DMS114 treated with DMSO at 0.1 percent for 48 hours (cell line): Measurements from ENCODE around the gene ZNF804B.

Experiments
- DNase-seq: peaks from one replicate; lab custom pipeline; 2025; ENCODE audit not compliant: unreplicated experiment; lab: John Stamatoyannopoulos, UW

Gene ZNF804B

DNA sequence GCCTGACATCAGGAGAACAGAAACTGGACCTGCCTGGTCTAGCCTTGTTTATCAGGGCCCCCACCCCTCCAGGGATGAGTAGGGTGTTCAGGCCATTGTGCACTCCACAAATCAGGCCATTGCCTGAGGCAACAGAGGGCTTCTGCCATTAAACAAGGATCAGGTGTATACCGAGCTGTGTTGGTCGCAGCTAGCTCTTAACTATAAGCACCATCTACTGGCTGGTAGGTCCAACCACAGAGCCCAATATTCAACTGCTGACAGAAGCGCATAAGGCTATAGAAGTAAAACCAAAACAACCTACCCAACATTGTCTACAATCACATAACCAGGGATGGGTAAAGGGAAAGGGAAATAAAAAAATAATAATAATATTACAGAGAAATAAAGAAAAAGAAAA is 487.7 kb downstream of the ZNF804B start:
- DNase-seq: no peak

DNA sequence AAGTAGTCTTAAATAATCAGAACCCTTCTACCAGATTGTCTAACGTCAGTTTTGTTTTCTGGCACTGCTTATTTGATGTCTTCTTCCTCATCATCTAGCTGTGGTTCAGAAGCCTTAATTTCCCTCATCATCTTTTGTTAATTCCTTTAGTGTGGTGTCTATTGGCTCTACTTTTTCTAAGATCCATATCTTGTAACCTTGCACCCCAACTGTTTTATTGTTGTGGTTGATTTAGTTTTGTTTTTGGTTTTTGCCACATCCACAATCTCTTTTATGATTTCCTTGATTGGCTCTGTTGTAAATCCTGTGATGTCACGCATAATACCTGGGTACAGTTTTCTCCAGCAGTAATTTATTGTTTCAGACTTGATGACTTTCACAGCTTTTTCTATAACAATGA is 499.6 kb downstream of the ZNF804B start:
- no peak for DNase-seq

DNA sequence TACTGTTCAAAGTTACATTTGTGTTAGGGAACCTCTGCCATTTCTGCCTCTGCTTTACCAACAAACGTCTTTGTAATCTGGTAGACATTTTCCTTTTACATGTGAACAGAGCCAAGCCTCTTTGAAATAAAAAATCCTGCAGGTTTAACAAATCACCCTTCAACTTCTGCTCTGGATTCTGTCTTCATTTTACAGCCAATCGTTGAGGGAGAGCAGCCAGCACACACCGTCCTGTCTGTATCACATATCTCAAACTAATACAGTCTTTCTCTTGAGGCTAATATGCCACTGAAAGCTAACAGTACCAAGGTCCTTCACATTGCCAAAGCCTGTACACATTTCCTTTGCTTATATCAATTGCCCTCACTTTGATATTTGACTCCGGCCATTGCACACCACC is 504.6 kb downstream of the ZNF804B start:
- no peak for DNase-seq

- no peak for DNase-seq
Observed at GRCh38 chr7:89265631-89266030, 506.1 kb downstream of the ZNF804B start.

GRCh38 chr7:89283302-89283701 is 523.8 kb downstream of the ZNF804B start:
- no peak for DNase-seq

DNA sequence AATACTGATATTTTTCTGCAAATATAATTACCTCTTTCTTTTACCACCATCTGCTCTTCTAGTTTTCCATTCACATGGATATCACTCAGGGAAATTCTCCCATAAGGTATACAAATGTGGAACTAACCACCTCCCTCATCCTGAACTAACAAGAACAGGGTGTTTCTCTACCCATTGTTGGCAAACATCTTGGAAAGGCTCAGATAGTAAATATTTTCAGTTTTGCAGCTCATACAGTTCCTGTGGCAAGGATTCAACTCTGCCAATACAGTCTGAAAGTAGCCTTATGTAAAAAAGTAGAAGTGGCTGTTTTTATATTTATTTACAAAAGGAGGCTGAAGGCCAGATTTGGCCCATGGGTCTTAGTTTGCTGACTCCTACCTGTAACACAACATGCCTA is 549.0 kb downstream of the ZNF804B start:
- no peak for DNase-seq

DNA sequence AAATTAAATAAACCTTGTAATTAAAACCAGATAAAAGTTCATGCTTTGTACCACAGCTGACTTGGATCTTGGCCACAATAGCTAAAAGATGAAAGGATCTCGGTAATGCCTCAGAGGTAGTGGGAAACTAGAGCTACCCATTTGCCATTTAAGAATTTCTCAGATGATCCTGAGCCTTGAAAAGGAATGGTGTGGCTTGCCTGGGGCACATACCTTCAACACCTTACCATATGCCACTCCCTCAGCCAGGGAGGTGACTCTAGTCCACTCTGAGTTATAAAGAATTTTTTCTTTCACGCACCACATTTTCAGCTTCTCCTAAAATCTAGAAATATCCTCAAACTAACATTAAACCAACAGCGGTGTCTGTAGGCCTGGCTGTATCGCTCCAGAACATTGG is 552.4 kb downstream of the ZNF804B start:
- DNase-seq: no peak

DNA sequence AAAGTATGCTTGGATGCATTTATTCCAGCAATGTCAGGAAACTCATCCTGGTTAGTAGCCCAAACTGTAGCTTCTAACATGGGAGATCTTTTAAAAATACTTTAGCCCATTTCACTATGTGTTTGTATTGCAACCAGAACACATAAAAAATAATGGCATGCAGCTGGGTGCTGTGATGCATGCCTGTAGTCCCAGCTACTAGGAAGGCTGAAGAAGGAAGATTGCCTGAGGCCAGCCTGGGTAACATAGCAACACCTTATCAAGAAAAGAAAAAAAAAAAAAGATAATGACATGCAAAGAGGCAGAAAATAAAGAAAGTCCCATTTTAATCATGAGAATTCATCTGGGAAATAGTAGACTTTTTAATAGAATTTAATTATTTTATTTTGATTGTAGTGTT is 553.1 kb downstream of the ZNF804B start:
- no peak for DNase-seq

DNA sequence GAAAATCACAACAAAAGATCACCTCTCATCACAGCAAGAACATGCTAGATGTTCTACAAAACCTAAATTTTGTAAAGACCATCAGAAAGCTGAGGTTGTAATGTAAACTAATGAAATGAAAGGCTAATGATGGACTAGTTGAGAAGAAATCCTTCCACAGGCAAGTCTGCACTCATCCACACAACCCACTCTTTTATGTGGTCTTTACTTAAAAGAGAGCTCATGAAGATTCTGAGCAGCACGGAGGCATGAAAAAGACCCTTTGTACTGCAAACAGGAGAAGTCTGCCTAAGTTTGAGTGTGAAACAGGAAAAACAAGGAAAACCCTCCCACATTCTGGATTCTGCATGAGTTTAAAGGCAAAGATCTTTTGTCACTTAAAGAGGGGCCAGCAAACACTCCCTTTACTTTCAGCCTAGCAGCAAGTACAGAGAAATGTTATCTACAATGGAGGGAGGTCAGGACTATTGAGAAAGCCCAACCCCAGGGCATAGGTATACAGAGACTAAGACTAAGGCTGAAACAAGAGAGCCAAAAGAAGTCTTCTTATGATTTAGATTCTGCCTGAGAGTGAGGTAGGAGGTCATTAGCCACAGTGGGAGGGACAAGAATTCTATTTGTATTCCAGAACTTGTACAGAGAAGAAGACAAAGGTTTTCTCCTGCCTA is 557.2 kb downstream of the ZNF804B start:
- DNase-seq: no peak

DNA sequence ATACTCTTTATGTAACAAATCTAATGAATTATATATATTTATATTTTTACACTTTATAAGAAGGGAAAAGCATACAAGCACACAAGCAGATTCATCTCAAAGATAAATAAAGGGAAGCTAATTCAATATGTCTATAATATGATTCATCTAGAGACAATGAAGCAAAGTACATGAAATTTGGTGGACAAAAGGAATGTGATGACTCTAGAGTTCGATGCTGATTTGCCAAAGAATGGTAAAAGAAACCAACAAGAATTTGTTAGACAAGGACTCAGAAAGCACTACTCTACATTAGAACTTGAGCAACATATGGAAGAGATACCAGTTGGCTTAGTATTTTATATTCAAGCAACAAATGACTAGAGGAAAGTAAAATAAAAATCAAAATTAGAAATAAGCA is 572.5 kb downstream of the ZNF804B start:
- DNase-seq: no peak

DNA sequence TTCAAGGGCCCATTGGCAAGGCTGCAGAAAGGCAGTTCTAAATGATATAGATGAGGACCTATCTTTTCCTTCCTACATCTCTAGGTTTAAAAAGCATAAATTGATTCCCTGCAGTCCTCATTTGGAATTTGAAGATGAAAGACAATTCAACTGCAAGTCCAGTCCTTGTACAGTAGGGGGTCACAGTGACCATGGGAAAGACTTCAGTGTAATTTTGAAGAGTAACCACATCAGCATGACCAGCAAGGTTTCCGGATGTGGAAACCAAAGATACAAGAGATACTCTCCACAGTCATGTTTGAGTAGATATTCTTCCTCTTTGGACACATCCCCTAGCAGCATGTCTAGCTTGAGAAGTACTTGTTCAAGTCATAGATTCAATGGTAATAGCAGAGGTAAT is 575.3 kb downstream of the ZNF804B start:
- DNase-seq: no peak

GRCh38 chr7:89335490-89335889 is 576.0 kb downstream of the ZNF804B start:
- no peak for DNase-seq

- DNase-seq: no peak
Observed at GRCh38 chr7:89336121-89336520, 576.6 kb downstream of the ZNF804B start.

DNA sequence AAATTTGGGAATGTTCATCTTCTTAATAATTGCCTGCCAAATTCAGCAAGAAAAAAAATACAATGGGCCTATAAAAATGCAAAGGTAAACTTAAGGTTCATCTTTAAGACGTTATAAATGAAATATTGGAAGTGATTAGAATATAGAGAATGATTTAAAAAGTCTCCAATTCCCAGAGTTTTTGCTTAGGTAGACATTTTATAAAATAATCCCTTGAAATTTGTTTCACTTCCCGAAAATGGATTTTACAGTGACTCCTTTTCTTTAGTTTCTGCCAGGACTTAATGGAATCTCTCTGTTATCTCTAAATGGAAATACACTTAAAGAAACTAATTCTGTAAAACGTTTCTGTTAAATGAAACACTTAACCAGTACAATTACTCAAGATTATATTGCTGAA is 580.2 kb downstream of the ZNF804B start:
- no peak for DNase-seq

DNA sequence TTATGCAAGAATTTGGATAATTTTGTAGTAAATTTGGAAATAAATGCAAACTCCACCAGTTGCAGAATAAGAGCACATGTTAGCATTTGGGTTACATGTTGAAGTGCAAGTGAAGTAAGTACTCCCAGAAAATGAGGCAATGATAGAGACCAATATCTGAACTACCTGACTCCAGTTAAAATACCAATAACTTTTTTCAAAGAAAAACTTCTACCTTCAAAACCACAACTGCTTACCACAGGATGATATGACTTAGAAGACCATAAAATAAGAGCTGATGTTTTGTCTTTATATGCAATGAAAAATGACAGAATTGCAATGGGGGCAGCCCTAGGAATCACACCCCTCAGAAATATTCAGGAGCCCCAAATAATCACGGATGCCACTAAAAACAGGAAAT is 597.6 kb downstream of the ZNF804B start:
- no peak for DNase-seq

DNA sequence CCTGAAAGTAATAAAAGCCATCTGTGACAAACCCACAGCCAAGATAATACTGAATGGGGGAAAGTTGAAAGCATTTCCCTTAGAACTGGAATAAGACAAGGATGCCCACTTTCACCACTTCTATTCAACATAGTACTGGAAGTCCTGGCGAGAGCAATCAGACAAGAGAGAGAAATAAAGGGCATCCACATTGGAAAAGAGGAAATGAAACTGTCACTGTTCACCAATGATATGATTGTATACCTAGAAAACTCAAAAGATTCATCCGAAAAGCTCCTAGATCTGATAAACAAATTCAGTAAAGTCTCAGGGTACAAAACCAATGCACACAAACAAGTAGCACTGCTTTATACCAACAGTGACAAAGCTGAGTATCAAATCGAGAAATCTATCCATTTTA is 617.7 kb downstream of the ZNF804B start:
- DNase-seq: no peak

DNA sequence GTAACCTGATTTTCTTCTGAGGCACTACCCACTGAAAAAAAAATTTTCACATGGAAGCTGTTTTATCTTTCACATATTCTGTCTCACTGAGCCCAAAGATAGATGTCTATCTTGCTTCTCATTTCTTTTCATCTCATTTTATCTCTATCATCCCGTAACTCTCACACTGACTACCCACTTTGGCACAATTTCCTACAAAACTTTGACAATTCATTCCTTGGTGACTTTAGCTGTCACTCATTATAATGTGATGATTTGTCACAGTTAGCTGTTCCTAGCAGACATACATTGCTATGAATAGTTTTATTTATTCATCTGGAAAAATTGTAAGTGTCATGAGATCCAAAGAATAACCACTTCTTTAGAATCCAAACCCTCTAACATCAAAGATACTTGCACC is 625.9 kb downstream of the ZNF804B start:
- no peak for DNase-seq
